Muscle layer of colon (tissue), 2 donors: ENCODE results near the gene TMEM179.

Source experiments
- H3K27ac ChIP-seq: one replicate; pipeline ENCODE4 v1.7.0; 2013; ENCODE audit warnings: low read depth, mild to moderate bottlenecking, low read length, moderate library complexity
- H3K27me3 ChIP-seq, 2 donors: one replicate each; pipeline ENCODE4 v1.7.0; 2013; ENCODE audit warnings: low read length in 2 of 2, mild to moderate bottlenecking in 2 of 2; ENCODE audit not compliant: insufficient read depth in 2 of 2, control insufficient read depth in 1 of 2
- H3K36me3 ChIP-seq: one replicate; pipeline ENCODE4 v1.7.0; 2013; ENCODE audit warnings: mild to moderate bottlenecking, low read length; ENCODE audit not compliant: insufficient read depth
- H3K4me1 ChIP-seq: one replicate; pipeline ENCODE4 v1.7.0; 2013; ENCODE audit warnings: mild to moderate bottlenecking, low read length; ENCODE audit not compliant: insufficient read depth
- H3K4me3 ChIP-seq, 2 donors: one replicate each; pipeline ENCODE4 v1.7.0; 2013; ENCODE audit warnings: low read length in 2 of 2, low read depth in 1 of 2, mild to moderate bottlenecking in 1 of 2, moderate library complexity in 1 of 2
- H3K9ac ChIP-seq: one replicate; pipeline ENCODE4 v1.7.0; 2013; ENCODE audit warnings: low read length
- H3K9me3 ChIP-seq: one replicate; pipeline ENCODE4 v1.7.0; 2013; ENCODE audit warnings: mild to moderate bottlenecking, low read length
- donor health status: abdominal sarcoma.
- donor health status: Adenocarcinoma of cecum.

TMEM179 gene

DNA sequence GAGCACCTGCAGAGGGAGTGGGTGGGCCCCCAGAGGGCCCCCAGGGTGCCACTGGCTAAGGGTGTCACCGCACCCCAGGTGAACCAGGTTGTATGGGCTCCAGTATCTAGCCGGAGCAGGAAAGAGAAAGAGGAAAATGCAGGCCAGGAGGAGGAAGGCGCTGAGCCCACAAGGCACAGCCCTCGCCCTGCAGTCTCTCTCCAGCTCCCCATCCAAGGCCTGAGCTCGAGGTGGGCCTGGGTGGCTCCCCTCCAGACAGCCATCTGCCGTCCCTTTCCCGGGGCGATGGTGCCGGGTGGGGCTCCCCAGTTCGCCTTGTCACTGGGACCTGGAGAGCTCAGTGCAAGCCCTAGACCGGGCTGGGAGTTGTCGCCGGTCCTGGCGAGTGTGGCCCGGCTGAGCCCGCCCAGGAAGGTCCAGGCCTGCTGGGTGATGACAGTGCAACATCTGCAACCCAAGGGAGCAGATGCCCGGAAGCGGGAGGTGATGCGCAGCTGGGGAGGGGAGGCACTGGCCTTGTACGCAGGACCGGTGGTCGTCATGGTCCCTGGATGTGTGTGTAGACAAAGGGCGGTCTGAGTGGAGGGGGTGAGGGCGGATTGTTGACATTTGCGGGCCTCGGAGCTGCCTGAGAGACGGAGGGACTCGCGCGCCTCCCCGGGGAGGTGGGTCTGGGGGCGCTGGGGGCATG is 716 bp downstream of the TMEM179 start:
- no peak overlapping the region for H3K27ac ChIP-seq
- H3K27me3 ChIP-seq = peaks cover 22 to 52% of the 10 kb centered on the region in 2 donors
- H3K36me3 ChIP-seq = no peaks in the 10 kb centered on the region
- H3K4me1 ChIP-seq = no peaks in the 10 kb centered on the region
- no peaks in the 10 kb centered on the region for H3K9me3 ChIP-seq
- no peak overlapping the region for H3K9ac ChIP-seq
- no peak overlapping the region for H3K4me3 ChIP-seq

DNA sequence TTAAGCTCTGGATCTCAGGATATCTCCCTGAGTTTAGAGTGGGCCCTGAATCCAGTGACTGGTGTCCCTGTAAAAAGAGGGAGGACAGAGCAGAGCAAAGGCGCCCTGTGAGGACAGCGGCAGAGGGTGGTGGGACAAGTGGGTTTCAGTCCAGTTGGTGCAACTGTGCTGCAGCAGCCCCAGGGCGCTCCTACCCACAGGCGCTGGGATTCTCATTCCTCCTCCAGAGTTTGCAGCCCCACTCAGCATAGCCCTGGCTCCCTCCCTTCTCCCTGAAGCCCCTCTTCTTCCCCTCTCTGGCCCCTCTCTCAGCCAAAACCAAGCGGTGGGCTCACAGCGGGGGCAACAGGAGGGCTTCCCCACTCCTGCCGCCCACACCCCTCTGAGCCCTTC is 1.6 kb downstream of the TMEM179 start:
- Histone ChIP-seq H3K4me3 (no peak overlapping the region), H3K9me3 (no peaks in the 10 kb centered on the region), H3K27me3 (peaks cover 22 to 52% of the 10 kb centered on the region in 2 donors), H3K9ac (no peak overlapping the region), H3K4me1 (no peaks in the 10 kb centered on the region), H3K27ac (no peak overlapping the region), H3K36me3 (no peaks in the 10 kb centered on the region)

DNA sequence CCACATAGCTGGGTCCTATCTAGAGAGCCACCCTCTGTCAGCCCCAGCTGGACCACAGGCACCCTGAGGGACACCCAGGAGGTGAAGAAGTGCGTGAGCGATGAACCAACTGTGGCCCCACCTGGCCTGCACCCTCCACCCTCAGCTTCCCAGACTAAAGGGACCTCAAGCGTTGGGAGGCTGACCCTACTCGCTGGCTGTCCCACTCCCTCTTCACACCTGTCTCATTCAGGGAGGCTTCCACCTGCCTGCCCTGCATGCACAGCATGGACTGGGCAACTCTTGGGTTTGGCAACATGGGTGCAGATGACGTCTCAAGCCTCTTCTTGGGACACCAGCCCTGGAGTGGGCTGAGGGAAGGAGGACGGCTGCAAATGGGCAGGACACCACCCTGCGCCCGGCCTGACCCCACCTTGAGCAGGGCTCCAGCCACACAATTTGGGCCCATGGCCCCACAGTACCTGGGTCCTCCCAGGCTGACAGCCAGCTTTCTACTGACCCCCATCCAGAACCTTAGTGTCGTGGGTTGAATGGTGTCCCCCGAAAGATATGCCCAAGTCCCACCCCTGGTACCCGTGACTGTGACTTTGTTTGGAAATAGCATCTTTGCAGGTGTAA is 2.1 kb downstream of the TMEM179 start:
- peaks cover 22 to 52% of the 10 kb centered on the region in 2 donors for H3K27me3 ChIP-seq
- no peak overlapping the region for H3K27ac ChIP-seq
- no peak overlapping the region for H3K4me3 ChIP-seq
- H3K4me1 ChIP-seq = no peaks in the 10 kb centered on the region
- H3K9me3 ChIP-seq = no peaks in the 10 kb centered on the region
- no peak overlapping the region for H3K9ac ChIP-seq
- H3K36me3 ChIP-seq = no peaks in the 10 kb centered on the region

DNA sequence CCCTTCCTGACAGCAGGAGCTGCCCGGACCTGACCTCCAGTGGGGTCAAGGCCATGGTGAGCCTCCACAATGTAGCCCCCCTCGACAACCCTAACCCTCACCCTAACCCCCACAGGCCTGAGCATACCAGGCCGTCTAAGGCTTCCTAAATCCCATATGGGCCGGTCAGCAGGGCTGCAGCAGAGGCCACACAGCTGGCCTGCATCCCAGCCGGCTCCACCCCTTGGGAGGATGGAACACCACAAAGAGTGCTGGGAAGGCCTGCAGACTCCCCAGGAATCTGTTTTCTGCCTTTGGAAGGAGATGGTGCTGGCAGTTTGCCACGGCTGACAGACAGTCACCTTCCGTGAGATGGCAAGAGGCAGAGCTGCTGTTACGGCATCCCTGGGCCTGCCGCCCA is 2.8 kb downstream of the TMEM179 start:
- no peaks in the 10 kb centered on the region for H3K4me1 ChIP-seq
- H3K36me3 ChIP-seq = no peaks in the 10 kb centered on the region
- no peak overlapping the region for H3K4me3 ChIP-seq
- H3K9ac ChIP-seq = no peak overlapping the region
- no peaks in the 10 kb centered on the region for H3K9me3 ChIP-seq
- H3K27ac ChIP-seq = no peak overlapping the region
- peaks cover 22 to 52% of the 10 kb centered on the region in 2 donors for H3K27me3 ChIP-seq

DNA sequence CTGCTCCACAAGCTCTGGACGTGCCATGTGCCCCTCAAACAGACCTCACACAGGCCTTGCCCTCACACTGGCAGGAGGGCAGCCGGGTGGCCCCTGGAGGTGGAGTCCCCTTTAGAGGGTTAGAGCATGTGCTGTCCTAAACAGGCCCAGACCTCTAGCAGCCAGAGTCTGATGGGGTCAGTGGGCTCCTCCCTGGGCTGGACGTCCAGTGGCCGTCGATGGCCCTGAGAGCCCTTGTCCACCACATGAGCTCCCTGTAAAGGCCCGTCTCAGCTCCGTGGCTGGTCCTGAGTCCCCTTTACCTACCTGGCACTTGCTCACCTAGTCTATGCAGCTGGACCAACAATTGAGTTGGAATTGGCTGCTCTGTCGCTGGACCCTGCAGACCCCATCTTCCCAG is 3.8 kb downstream of the TMEM179 start:
- Histone ChIP-seq H3K36me3 (no peaks in the 10 kb centered on the region), H3K4me1 (no peaks in the 10 kb centered on the region), H3K27me3 (peaks cover 22 to 52% of the 10 kb centered on the region in 2 donors), H3K4me3 (no peak overlapping the region), H3K27ac (no peak overlapping the region), H3K9ac (no peak overlapping the region), H3K9me3 (no peaks in the 10 kb centered on the region)

DNA sequence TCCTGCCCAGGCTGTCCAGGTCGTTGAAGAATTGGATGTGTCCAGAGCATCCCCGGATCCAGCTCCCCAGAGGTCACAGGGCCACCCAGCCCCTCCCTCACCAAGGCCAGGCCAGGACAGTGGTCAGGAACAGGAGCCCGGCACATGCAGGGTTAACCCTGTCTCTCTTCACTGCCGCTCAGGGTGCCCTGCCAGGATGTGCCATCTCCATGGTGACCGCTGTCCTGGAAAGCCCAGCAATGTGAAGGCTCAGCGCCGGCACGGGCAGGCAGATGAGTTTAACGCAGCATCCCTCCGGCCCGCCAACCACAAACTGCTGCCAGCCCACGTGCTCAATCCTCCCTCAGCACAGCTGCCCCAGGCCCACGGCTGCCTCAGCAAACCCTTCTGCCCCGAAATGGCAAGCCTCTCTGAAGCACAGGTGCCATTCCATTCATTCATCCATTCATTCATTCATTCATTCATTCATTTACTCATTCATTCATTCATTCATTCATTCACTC is 4.4 kb downstream of the TMEM179 start:
- Histone ChIP-seq H3K4me1 (no peaks in the 10 kb centered on the region), H3K27ac (no peak overlapping the region), H3K9ac (no peak overlapping the region), H3K4me3 (no peak overlapping the region), H3K27me3 (peaks cover 20 to 51% of the 10 kb centered on the region in 2 donors), H3K9me3 (no peaks in the 10 kb centered on the region), H3K36me3 (no peaks in the 10 kb centered on the region)

DNA sequence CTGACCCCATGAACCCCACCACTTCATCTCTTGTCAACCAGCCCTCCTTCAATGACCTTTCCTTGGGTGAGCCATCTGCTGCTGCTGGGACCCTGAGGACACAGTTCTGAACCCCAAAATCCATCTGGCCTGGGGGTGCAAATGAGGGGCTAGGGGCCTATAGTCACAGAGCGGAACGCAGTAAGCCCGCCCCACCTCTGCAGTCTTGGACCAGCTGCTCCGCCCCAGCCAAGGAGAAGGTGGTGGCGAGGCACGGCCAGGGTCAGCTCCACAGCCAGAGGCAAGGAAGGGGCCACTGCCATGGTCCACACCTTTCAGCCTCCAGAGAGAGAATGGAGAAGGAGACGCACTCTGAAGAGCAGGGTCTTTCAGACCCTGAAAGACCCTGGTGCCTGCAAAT is 5.1 kb downstream of the TMEM179 start:
- H3K4me3 ChIP-seq = no peak overlapping the region
- no peak overlapping the region for H3K9ac ChIP-seq
- H3K4me1 ChIP-seq = no peaks in the 10 kb centered on the region
- peaks cover 16 to 50% of the 10 kb centered on the region in 2 donors for H3K27me3 ChIP-seq
- no peak overlapping the region for H3K27ac ChIP-seq
- no peaks in the 10 kb centered on the region for H3K36me3 ChIP-seq
- H3K9me3 ChIP-seq = no peaks in the 10 kb centered on the region

GRCh38 chr14:104598910-104599273 is 5.7 kb downstream of the TMEM179 start:
- H3K27me3 ChIP-seq = peaks cover 16 to 44% of the 10 kb centered on the region in 2 donors

GRCh38 chr14:104598039-104598909 is 6.3 kb downstream of the TMEM179 start:
- Histone ChIP-seq H3K27me3 (peaks cover 16 to 40% of the 10 kb centered on the region in 2 donors), H3K9me3 (no peaks in the 10 kb centered on the region), H3K27ac (no peak overlapping the region), H3K9ac (no peak overlapping the region), H3K36me3 (no peaks in the 10 kb centered on the region), H3K4me3 (no peak overlapping the region), H3K4me1 (no peaks in the 10 kb centered on the region)

More at GRCh38 chr14:104598910-104599273, 5.7 kb downstream of the TMEM179 start:
- Histone ChIP-seq H3K4me3 (no peak overlapping the region), H3K36me3 (no peaks in the 10 kb centered on the region), H3K4me1 (no peaks in the 10 kb centered on the region), H3K9me3 (no peaks in the 10 kb centered on the region), H3K27ac (no peak overlapping the region), H3K9ac (no peak overlapping the region)

DNA sequence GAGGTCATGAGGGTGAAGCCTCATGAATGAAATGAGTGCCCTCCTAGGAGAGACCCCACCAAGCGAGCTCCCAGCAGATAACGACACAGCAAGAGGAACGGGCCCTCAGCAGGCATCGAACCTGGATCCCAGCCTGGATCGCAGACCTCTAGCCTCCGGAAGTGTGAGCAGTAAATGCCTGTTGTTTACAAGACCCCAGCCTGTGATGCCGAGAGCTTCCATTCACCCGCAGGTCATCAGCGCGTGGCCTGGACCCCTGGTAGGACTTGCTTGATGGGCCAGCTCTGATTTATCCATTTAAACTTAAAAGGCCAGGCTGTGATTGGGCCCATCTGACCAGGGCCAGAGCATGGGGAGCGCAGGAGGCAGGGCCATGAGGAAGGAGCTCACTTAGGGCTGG is 7.0 kb downstream of the TMEM179 start:
- Histone ChIP-seq H3K9me3 (no peaks in the 10 kb centered on the region), H3K36me3 (no peaks in the 10 kb centered on the region), H3K27me3 (peaks cover 10 to 33% of the 10 kb centered on the region in 2 donors), H3K27ac (no peak overlapping the region), H3K9ac (no peak overlapping the region), H3K4me1 (no peaks in the 10 kb centered on the region), H3K4me3 (no peak overlapping the region)

DNA sequence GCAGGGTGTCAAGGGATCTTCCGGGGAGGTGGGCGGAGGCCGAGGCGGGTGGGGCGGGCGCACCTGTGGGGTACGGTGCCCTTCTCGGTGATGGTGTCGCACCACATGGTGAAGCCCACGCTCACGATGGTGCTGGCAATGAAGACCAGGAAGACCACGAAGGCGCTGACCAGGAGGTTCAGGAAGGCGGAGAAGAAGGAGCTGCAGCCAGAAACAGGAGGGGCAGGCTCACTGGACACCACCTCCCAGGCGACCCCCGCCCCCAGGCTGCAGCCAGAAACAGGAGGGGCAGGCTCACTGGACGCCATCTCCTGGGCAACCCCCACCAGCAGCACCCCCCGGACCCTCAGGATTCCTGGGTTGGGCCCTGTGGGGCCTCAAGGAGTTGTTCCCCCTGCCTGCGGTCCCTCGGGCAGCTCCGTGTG is 7.6 kb downstream of the TMEM179 start:
- Histone ChIP-seq H3K27me3 (peaks cover 4 to 27% of the 10 kb centered on the region in 2 donors), H3K27ac (no peak overlapping the region)

More for the DNA sequence above, 7.6 kb downstream of the TMEM179 start:
- H3K4me3 ChIP-seq = no peak overlapping the region
- H3K36me3 ChIP-seq = no peaks in the 10 kb centered on the region
- no peak overlapping the region for H3K9ac ChIP-seq
- H3K9me3 ChIP-seq = no peaks in the 10 kb centered on the region
- no peaks in the 10 kb centered on the region for H3K4me1 ChIP-seq
